HG03097 (cell line): ENCODE results near the gene SEPSECS.

Experiments used
- ATAC-seq: cut with Tn5 transposase; IDR thresholded peaks from one replicate; pipeline ENCODE4 v1.9.1; 2021; ENCODE audit not compliant: unreplicated experiment, low FRiP score

SEPSECS gene

GRCh38 chr4:25159837-25160713, at the start of gene SEPSECS:
Gene SEPSECS, minus strand, starts transcription at chr4:25160449. Its CDS starts 80 bp downstream, at chr4:25160369.
- peak; percentile 84 for ATAC-seq

GRCh38 chr4:25209702-25210101, 49.5 kb upstream of the SEPSECS start:
- ATAC-seq = no peak

GRCh38 chr4:25207997-25208396, 47.7 kb upstream of the SEPSECS start:
- ATAC-seq = no peak

- ATAC-seq = no peak
Measured at GRCh38 chr4:25198713-25199112, 38.5 kb upstream of the SEPSECS start.

- no peak for ATAC-seq
Measured at GRCh38 chr4:25190407-25190806, 30.2 kb upstream of the SEPSECS start.

GRCh38 chr4:25184056-25184455, 23.8 kb upstream of the SEPSECS start:
- ATAC-seq = no peak

- ATAC-seq = no peak
Measured at GRCh38 chr4:25182937-25183336, 22.7 kb upstream of the SEPSECS start.

- no peak for ATAC-seq
Measured at GRCh38 chr4:25180524-25181131, 20.4 kb upstream of the SEPSECS start.

GRCh38 chr4:25178838-25179261, 18.6 kb upstream of the SEPSECS start:
- ATAC-seq = no peak

- ATAC-seq = no peak
Measured at GRCh38 chr4:25177147-25177546, 16.9 kb upstream of the SEPSECS start.

- no peak for ATAC-seq
Measured at GRCh38 chr4:25174674-25175073, 14.4 kb upstream of the SEPSECS start.

GRCh38 chr4:25172961-25173915, 13.0 kb upstream of the SEPSECS start:
- ATAC-seq = peak; percentile 59

- ATAC-seq = no peak
Measured at GRCh38 chr4:25171201-25171865, 11.1 kb upstream of the SEPSECS start.

- no peak for ATAC-seq
Measured at GRCh38 chr4:25169446-25169845, 9.2 kb upstream of the SEPSECS start.

- no peak for ATAC-seq
Measured at GRCh38 chr4:25165916-25166315, 5.7 kb upstream of the SEPSECS start.

- ATAC-seq = no peak
Measured at GRCh38 chr4:25163196-25163595, 2.9 kb upstream of the SEPSECS start.

- ATAC-seq = no peak
Measured at GRCh38 chr4:25162566-25162965, 2.3 kb upstream of the SEPSECS start.

- no peak for ATAC-seq
Measured at GRCh38 chr4:25161593-25161950, 1.3 kb upstream of the SEPSECS start.

- ATAC-seq = peak; percentile 32
Measured at GRCh38 chr4:25160714-25161592, 704 bp upstream of the SEPSECS start.
